Activated B cell treated with CpG ODN at 0.5 μM for 24 hours (primary cell): ENCODE data around the gene NAV3. TPM values are rescaled to one million over a fixed set of nuclear protein-coding genes. Genes with fewer than 3 reads are reported as not detected.

ENCODE experiments used
- ATAC-seq: fragments of 200-7000 bp; cut with Tn5 transposase; one replicate; pipeline ENCODE4 v1.10.0; 2021; ENCODE audit warnings: low read depth, mild to moderate bottlenecking, moderate library complexity
- CTCF ChIA-PET: fragments of 350-600 bp; sonication (Branson Sonifier 250); formaldehyde crosslinking; loops from one replicate; lab custom pipeline; 2021; ENCODE audit warnings: antibody characterized with exemption; lab: Charles Lee
- POLR2A ChIA-PET: fragments of 350-600 bp; sonication (Branson Sonifier 250); formaldehyde crosslinking; loops from one replicate; lab custom pipeline; 2021; ENCODE audit warnings: antibody characterized with exemption; lab: Charles Lee
- DNase-seq: peaks from one replicate; pipeline ENCODE4 v3.0.0; 2022
- H3K27ac Mint-ChIP-seq: one replicate; pipeline ENCODE4 v1.8.0; 2020; ENCODE audit warnings: mixed read lengths
- H3K27me3 Mint-ChIP-seq: one replicate; pipeline ENCODE4 v1.8.0; 2021; ENCODE audit warnings: mixed read lengths
- H3K36me3 Mint-ChIP-seq: one replicate; pipeline ENCODE4 v1.8.0; 2021; ENCODE audit warnings: low read depth, mixed read lengths
- H3K4me1 Mint-ChIP-seq: one replicate; pipeline ENCODE4 v1.8.0; 2021; ENCODE audit warnings: mixed read lengths
- H3K4me3 Mint-ChIP-seq: one replicate; pipeline ENCODE4 v1.8.0; 2020; ENCODE audit warnings: mild to moderate bottlenecking, mixed read lengths
- H3K9me3 Mint-ChIP-seq: one replicate; pipeline ENCODE4 v1.8.0; 2020; ENCODE audit warnings: mixed read lengths
- intact Hi-C: fragments of 100-400 bp; cut with micrococcal nuclease; formaldehyde crosslinking; loops from one replicate; pipeline ENCODE4 v1.15.1; 2024
- total RNA-seq: library from RNA; stranded (reverse); gene quantifications from 2 replicates; pipeline ENCODE4 v1.2.3, GENCODE V29; 2022
- TF ChIP-seq, protein P1 (sequence below): fragments of 200-600 bp; IDR thresholded peaks from one replicate; pipeline ENCODE4 v1.8.0; 2022; ENCODE audit warnings: antibody characterized with exemption, mild to moderate bottlenecking

Gene NAV3, protein sequence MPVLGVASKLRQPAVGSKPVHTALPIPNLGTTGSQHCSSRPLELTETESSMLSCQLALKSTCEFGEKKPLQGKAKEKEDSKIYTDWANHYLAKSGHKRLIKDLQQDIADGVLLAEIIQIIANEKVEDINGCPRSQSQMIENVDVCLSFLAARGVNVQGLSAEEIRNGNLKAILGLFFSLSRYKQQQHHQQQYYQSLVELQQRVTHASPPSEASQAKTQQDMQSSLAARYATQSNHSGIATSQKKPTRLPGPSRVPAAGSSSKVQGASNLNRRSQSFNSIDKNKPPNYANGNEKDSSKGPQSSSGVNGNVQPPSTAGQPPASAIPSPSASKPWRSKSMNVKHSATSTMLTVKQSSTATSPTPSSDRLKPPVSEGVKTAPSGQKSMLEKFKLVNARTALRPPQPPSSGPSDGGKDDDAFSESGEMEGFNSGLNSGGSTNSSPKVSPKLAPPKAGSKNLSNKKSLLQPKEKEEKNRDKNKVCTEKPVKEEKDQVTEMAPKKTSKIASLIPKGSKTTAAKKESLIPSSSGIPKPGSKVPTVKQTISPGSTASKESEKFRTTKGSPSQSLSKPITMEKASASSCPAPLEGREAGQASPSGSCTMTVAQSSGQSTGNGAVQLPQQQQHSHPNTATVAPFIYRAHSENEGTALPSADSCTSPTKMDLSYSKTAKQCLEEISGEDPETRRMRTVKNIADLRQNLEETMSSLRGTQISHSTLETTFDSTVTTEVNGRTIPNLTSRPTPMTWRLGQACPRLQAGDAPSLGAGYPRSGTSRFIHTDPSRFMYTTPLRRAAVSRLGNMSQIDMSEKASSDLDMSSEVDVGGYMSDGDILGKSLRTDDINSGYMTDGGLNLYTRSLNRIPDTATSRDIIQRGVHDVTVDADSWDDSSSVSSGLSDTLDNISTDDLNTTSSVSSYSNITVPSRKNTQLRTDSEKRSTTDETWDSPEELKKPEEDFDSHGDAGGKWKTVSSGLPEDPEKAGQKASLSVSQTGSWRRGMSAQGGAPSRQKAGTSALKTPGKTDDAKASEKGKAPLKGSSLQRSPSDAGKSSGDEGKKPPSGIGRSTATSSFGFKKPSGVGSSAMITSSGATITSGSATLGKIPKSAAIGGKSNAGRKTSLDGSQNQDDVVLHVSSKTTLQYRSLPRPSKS (N-terminal part only)
- not detected in 2 replicates for total RNA-seq

DNA sequence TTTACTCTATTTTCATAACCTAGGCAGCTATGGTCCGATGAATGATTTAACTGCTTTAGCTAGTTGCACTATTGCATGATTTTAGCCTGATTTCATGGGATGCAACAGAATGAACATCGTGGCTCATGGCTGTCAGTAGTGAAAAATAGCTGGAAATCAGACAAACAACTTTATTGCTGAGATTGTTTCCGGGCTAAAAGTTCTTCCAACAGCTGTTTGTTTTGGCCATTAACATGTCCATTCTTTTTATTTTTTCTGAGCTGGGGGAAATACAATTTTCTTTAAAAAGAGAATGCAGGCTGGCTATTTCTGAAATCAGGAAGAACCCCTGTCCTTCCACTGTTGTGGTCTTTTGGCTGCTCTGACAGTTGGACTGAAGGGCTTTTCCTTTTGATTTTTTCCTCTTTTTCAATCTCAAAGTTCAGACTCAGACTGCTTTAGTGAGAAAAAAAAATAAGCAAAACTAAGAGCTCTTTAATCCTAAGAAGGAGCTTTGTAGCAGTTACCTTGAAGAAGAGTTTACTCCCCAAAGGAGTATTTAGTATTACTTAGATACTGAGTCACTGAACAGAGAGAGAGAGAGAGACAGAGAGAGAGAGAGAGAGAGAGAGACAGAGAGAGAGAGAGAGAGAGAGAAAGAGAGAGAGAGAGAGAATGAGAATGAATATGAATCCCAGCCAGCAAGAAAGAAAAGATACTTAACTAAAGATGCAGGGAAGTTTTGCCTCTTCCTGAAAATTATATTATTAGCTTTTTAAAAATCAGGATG, at the start of gene NAV3:
Gene NAV3 (plus strand): TSS at position 312 of the 769 bp plus-strand sequence. CDS start 568 bp downstream, outside the sequence.
- intact Hi-C loops, result no loop called here
- CTCF ChIA-PET, result no interaction called here
- H3K4me1 Mint-ChIP-seq, result no peaks in the 10 kb centered on the region
- ATAC-seq, result no peak
- no peak for DNase-seq
- TF ChIP-seq, protein P1, sequence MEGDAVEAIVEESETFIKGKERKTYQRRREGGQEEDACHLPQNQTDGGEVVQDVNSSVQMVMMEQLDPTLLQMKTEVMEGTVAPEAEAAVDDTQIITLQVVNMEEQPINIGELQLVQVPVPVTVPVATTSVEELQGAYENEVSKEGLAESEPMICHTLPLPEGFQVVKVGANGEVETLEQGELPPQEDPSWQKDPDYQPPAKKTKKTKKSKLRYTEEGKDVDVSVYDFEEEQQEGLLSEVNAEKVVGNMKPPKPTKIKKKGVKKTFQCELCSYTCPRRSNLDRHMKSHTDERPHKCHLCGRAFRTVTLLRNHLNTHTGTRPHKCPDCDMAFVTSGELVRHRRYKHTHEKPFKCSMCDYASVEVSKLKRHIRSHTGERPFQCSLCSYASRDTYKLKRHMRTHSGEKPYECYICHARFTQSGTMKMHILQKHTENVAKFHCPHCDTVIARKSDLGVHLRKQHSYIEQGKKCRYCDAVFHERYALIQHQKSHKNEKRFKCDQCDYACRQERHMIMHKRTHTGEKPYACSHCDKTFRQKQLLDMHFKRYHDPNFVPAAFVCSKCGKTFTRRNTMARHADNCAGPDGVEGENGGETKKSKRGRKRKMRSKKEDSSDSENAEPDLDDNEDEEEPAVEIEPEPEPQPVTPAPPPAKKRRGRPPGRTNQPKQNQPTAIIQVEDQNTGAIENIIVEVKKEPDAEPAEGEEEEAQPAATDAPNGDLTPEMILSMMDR, result no peak
- no peak within 1 kb of the TSS for H3K4me3 Mint-ChIP-seq
- no peak within 1 kb of the TSS for H3K27ac Mint-ChIP-seq
- H3K9me3 Mint-ChIP-seq, result no peaks in the 10 kb centered on the region
- POLR2A ChIA-PET, result no interaction called here
- H3K27me3 Mint-ChIP-seq, result no peaks in the 10 kb centered on the region
- H3K36me3 Mint-ChIP-seq, result no peaks in the 10 kb centered on the region

DNA sequence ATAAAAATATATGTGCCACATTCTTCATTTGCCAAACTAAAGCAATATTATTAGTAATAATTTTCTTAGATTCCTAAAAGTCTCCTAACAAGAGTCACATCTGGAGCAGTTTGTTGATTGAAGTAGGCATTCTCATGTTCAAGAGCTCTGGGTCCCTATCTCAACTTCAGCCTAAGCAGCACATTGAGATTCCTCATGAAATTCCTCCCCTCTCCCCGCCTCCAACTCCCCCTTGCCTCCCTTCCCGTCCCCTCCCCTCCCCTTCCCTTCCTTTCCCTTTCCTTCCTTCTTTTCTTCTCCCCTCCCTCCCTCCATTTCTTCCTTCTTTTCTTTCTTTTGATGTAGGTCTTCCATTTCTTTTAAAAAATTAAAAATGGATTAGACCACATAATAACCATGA, 48.7 kb upstream of the NAV3 start:
- Mint-ChIP-seq H3K27me3 (no peaks in the 10 kb centered on the region), H3K27ac (no peak overlapping the region), H3K4me3 (no peak overlapping the region), H3K9me3 (no peaks in the 10 kb centered on the region), H3K36me3 (no peaks in the 10 kb centered on the region), H3K4me1 (no peaks in the 10 kb centered on the region)
- no peak for ATAC-seq
- ChIA-PET POLR2A (no interaction called here), CTCF (no interaction called here)
- DNase-seq, result no peak
- intact Hi-C loops, result no loop called here
- TF ChIP-seq, protein P1, result no peak

DNA sequence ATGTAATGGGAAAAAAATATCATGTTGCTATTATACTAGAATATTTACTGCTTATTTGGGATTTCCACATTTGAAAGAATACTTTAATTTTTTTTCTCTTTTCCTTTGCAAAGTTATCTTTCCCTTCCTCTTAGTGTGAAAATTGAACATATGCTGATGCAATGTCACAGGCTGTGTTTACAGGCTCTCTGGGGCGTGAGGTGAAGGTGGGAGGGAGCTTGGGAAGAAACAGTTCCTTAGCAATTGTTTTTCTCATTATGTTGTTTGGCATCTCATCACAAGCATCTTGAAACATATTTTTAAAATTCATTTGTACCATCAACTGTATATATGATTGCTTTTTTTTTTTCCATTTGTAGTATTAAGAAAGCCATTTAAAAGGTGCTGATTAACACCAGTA, 47.9 kb upstream of the NAV3 start:
- no peaks in the 10 kb centered on the region for H3K4me1 Mint-ChIP-seq
- ATAC-seq (no peak), DNase-seq (no peak)
- ChIA-PET POLR2A (no interaction called here), CTCF (no interaction called here)
- H3K9me3 Mint-ChIP-seq, result no peaks in the 10 kb centered on the region
- H3K27me3 Mint-ChIP-seq, result no peaks in the 10 kb centered on the region
- TF ChIP-seq, protein P1, result no peak
- no peaks in the 10 kb centered on the region for H3K36me3 Mint-ChIP-seq
- intact Hi-C loops, result no loop called here
- no peak overlapping the region for H3K4me3 Mint-ChIP-seq
- no peak overlapping the region for H3K27ac Mint-ChIP-seq

DNA sequence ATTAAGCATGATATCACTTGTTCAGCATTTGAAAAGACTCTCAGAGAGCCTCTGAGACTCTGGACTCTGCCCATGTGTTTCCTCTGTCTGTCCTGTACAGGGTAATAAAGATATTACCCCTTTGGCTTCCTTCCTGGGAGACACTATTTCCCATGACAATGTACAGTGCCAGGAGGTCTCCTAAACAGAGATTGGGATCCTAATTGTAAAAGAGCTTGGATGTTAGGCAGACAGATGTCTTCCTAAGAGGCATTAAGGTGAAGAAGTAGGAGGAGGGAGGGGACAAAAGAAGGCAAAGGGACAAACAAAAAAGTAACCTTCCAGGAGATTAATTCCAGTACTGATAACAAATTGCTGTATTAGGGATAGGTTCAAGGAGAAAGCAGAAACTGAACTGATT, 45.5 kb upstream of the NAV3 start:
- no peak for ATAC-seq
- TF ChIP-seq, protein P1, result no peak
- H3K9me3 Mint-ChIP-seq, result no peaks in the 10 kb centered on the region
- H3K4me3 Mint-ChIP-seq, result no peak overlapping the region
- no peak for DNase-seq
- H3K4me1 Mint-ChIP-seq, result no peaks in the 10 kb centered on the region
- CTCF ChIA-PET, result no interaction called here
- no peaks in the 10 kb centered on the region for H3K36me3 Mint-ChIP-seq
- POLR2A ChIA-PET, result no interaction called here
- intact Hi-C loops, result no loop called here
- no peaks in the 10 kb centered on the region for H3K27me3 Mint-ChIP-seq
- no peak overlapping the region for H3K27ac Mint-ChIP-seq
